HepG2 (cell line): ENCODE data around the gene CENPB. TPM values are rescaled to one million over a fixed set of nuclear protein-coding genes. Genes with fewer than 3 reads are reported as not detected.

Experiments used
- IRF2 ChIP-seq: IDR thresholded peaks from 2 replicates; pipeline ENCODE4 v1.6.1; 2018; ENCODE audit warnings: missing genetic modification reagents, missing compliant biosample characterization
- MAF1 ChIP-seq: sonication (generic); formaldehyde crosslinking; IDR thresholded peaks from 2 replicates; pipeline ENCODE4 v1.5.0; 2020; ENCODE audit warnings: missing genetic modification reagents, borderline replicate concordance
- TCF7 ChIP-seq: sonication (generic); IDR thresholded peaks from 2 replicates; pipeline ENCODE4 v1.6.1; 2016; ENCODE audit warnings: antibody characterized with exemption, low read depth
- THAP11 ChIP-seq: IDR thresholded peaks from 2 replicates; pipeline ENCODE4 v1.6.1; 2016; ENCODE audit warnings: missing biosample characterization, missing genetic modification reagents
- ZBTB46 ChIP-seq: sonication (generic); formaldehyde crosslinking; IDR thresholded peaks from 2 replicates; pipeline ENCODE4 v1.4.0; 2020; ENCODE audit warnings: mild to moderate bottlenecking, missing genetic modification reagents, borderline replicate concordance
- ZFYVE20 ChIP-seq: sonication (generic); formaldehyde crosslinking; IDR thresholded peaks from 2 replicates; pipeline ENCODE4 v1.8.0; 2023; ENCODE audit warnings: low read depth, mild to moderate bottlenecking, moderate library complexity, missing genetic modification reagents, borderline replicate concordance
- ZNF18 ChIP-seq: sonication (generic); formaldehyde crosslinking; IDR thresholded peaks from 2 replicates; pipeline ENCODE4 v1.8.0; 2022; ENCODE audit warnings: mild to moderate bottlenecking, missing genetic modification reagents; ENCODE audit not compliant: insufficient replicate concordance
- ZNF256 ChIP-seq: sonication (generic); formaldehyde crosslinking; conservative IDR thresholded peaks from 2 replicates; pipeline ENCODE4 v1.4.0; 2020; ENCODE audit warnings: missing genetic modification reagents
- ZNF318 ChIP-seq: sonication (generic); formaldehyde crosslinking; IDR thresholded peaks from 2 replicates; pipeline ENCODE4 v1.4.0; 2020; ENCODE audit warnings: mild to moderate bottlenecking, missing genetic modification reagents
- ZNF362 ChIP-seq: sonication (generic); formaldehyde crosslinking; IDR thresholded peaks from 2 replicates; pipeline ENCODE4 v1.4.0; 2020; ENCODE audit warnings: missing genetic modification reagents, mild to moderate bottlenecking, borderline replicate concordance
- ZNF513 ChIP-seq: sonication (generic); formaldehyde crosslinking; conservative IDR thresholded peaks from 2 replicates; pipeline ENCODE4 v1.5.0; 2020; ENCODE audit warnings: missing genetic modification reagents
- ZNF773 ChIP-seq: sonication (generic); formaldehyde crosslinking; IDR thresholded peaks from 2 replicates; pipeline ENCODE4 v1.4.0; 2020; ENCODE audit warnings: missing genetic modification reagents, borderline replicate concordance
- polyA plus RNA-seq, 8 experiments: library from polyadenylated mRNA; depleted of rRNA in 3 of 8; stranded (reverse) in 7 of 8; unstranded in 1 of 8; fragments of >200 nt; fragmentation: Illumina TruSeq in 4 of 8; extraction: Trizol in 4 of 8; gene quantifications; 2 replicates each; pipeline versions ENCODE4 v1.2.1 to v1.2.3, GENCODE V29; 2011 to 2016; ENCODE audit warnings: low read depth in 4 of 8, missing spikeins in 1 of 8, mixed read lengths in 1 of 8; ENCODE audit not compliant: insufficient read depth in 1 of 8
- total RNA-seq, 5 experiments: library from RNA; depleted of rRNA; stranded (reverse); fragments of >200 nt; fragmentation: Illumina TruSeq; extraction: Trizol; gene quantifications; 2 replicates each; pipeline ENCODE4 v1.2.3, GENCODE V29; 2016; ENCODE audit warnings: low read depth in 1 of 5

The CENPB gene
- total and polyA plus RNA-seq, 2 of the 13 experiments (the other 11 are each of a cell fraction or from before 2014, with no cell fraction given) = 10.4 to 54.5 TPM

- no peak for TF ChIP-seq ZNF18
- peak; percentile 39; the same call in 1 of the 2 replicates for TF ChIP-seq THAP11 (CRISPR knock-in tag)
- TF ChIP-seq TCF7 = no peak
- TF ChIP-seq ZNF318 (CRISPR knock-in tag) = no peak
- TF ChIP-seq ZNF513 (CRISPR knock-in tag) = no peak
- 0 out of 2 replicates have a peak, but pooled peaks have one; percentile 8 for TF ChIP-seq ZNF362
- no peak for TF ChIP-seq IRF2 (CRISPR knock-in tag)
- no peak for TF ChIP-seq ZNF256 (CRISPR knock-in tag)
- TF ChIP-seq ZBTB46 = no peak
- TF ChIP-seq ZFYVE20 = 0 out of 2 replicates have a peak, but pooled peaks have one; percentile 44
- TF ChIP-seq ZNF773 (CRISPR knock-in tag) = no peak
- TF ChIP-seq MAF1 (CRISPR knock-in tag) = no peak
These were observed 8.6 kb downstream of the CENPB start (continued) for GRCh38 chr20:3777716-3778629.
